Fibroblast of the conjunctiva (primary cell): Measurements from ENCODE around the gene ATXN1.
A peak's percentile ranks its signal among the peaks of the same experiment; 100 is the strongest.

ENCODE experiments used
- DNase-seq: peaks from one replicate; pipeline ENCODE4 v3.0.0-alpha.2; 2010; ENCODE audit warnings: low read depth

Gene ATXN1

GRCh38 chr6:16438718-16439591 lies 322.3 kb downstream of the ATXN1 start:
- peak; percentile 20 for DNase-seq

DNA sequence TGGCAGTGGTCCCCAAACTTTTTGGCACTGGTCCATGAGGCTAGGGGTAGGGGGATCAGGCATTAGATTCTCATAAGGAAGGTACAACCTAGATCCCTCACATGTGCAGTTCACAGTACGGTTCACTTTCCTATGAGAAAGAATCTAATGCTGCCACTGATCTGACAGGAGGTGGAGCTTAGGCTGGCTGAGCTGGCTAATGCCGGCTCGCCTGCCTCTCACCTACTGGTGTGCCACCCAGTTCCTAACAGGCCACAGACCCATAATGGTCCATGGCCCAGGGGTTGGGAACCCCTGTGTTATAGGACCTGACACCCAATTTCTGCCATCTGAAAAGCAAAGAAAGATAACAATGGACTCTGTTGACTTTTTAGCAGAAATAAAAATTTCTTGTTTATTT lies 323.3 kb downstream of the ATXN1 start:
- no peak for DNase-seq

DNA sequence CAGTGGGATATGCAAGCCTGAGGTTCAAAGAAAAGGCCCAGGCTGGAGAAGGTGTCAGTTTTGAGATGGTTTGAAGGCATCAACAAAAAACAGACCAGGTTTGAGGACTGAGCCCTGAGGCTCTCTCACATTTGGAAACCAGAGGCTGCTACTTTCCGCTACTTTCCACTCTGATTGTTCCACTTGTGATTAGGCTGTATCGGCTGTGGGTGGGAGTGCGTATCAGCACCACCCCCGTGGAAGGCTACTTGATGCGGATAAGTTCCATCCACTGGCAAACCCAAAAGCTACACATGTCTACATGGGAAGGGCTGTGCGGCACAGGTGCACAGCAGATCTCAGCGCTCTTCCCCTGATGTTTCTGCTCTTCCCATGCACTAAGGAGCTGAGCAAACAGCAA lies 324.2 kb downstream of the ATXN1 start:
- DNase-seq: no peak

- no peak for DNase-seq
Observed at GRCh38 chr6:16436550-16436949, 324.7 kb downstream of the ATXN1 start.

DNA sequence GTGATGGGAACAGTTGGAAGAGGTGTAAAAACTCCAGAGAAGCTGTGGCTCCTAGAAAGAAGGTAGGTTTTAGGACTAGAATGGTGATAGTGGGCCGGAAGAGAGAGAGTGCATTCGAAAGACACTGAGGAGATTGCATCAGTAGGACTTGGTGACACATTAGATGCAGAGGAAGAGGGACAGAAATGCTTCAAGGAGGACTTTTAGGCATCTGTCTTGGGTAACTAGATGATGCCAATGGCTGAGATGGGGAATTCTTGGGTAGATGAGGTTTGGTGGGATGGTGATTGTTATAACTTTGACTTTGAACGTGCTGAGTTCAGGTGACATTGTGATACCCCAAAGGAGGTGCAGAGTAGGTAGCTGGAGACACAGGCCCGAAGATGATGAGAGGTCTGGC lies 326.4 kb downstream of the ATXN1 start:
- no peak for DNase-seq

DNA sequence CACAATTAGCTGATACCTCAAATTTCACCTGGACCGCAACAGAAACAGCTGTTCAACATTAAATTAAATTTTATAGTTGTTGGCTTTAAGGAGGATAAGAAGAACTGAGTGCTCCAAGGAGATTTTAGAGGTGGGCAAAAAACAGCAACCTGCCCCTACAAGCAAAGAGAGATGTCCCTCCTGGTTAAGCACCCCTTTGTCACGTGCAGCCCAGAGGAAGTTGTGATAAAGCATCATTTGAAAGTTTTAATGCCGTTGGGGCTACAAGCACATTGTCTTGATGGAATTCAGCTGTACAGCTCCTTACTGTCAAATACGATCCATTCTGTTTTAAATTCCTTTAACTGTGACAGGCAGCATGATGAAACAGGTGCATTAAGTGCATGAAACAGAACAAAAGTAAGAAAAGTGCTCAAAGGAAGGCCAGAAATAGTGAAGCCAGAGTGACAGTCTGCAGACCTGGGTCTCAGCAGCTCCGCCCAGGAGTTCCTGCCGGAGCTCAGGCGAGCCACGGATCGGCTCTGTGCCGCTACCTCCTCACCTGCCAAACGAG lies 327.8 kb downstream of the ATXN1 start:
- no peak for DNase-seq

DNA sequence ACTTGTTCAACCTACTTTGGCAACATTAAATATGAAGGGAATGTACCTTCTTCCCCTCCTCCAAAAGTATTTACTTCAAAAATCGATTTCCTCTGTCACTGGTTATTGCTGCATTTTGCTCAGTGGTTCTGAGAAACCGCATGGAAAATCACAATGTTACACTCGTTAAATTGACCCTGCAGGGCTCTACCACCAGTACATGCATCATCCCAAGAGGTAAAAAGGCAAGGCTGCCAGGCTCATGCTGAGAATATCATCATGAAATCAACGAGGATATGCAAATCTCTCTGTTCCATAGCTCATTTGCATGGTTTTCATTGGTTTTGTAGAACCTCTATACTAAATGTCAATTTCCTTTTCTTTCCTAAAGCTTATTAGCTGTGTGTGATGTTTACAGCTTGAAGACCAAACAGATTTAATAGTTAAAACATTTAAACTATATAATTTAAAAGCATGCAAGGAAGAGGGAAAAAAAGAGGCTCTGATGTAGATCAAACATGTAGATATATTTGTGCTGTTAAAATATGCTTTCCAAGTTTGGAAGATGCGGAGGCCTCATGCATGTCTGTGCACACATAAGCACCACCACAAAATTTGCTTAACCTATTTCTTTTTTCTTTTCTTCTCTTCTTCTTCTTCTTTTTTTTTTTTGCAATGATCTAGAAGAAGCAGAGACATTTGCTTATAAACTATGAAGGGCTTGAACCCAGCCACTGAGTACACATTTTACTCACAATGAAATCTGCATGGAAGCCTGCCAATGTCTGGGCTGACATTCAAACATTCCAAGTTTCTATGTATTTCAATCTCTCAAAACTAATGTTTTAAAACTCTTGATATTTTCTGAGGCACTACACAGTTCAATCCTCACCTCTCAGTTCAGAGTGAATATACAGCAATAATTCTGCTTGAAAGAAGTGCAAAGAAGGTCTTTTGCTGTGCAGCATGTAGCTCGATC lies 328.9 kb downstream of the ATXN1 start:
- peak; percentile 58 for DNase-seq

GRCh38 chr6:16431106-16431505 lies 330.2 kb downstream of the ATXN1 start:
- DNase-seq: no peak

DNA sequence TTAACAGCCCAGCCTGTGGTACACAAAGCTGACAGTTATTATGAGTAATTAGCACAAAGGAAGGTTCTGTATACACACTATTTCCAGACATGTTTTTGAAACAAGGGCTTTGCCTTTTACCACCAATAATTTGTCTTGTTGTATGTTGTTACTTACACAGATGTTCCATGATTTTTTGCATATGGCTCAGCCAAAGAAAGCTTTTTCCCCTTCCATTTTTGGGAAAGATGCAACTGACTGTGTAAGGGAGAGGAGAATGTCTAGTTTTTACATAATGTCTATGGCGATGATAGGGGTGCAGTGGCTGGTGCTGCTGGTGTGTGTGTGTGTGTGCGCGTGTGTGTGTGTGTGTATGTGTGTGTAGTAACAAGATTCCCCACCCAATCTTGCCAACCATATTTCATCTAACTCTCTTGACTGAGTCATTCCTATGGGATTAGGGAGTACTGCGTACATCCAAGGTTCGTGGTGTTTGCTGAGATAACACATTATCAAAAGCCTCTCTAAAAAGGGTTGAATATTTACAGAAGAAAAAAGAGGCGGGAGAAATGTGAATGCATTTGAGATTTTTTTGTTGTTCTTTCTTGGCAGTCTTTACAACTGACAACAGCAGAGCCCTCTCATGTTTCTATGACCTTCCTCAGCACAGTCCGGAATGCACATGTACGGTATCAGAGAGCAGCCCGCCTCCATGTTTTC lies 330.7 kb downstream of the ATXN1 start:
- DNase-seq: no peak

DNA sequence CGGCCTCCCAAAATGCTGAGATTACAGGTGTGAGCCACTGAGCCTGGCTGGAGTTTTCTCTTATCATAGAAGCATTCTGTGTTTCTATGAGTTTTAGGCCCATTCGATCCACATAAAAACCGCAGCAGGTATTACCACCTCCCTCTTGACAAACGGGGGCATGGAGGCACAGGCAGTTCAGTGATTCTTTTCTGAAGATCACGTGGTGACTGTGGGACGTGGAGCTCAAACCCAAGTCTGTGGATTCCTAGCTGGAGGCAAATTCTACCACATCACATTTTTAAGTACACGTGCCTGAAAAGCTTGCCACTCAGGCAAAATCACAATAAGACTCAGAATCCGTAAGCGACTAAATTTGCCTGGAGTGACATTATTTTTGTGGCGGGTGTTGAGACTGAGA lies 331.6 kb downstream of the ATXN1 start:
- no peak for DNase-seq

- no peak for DNase-seq
Observed at GRCh38 chr6:16427124-16427523, 334.1 kb downstream of the ATXN1 start.

GRCh38 chr6:16425881-16426615 lies 335.2 kb downstream of the ATXN1 start:
- no peak for DNase-seq

- no peak for DNase-seq
Observed at GRCh38 chr6:16421462-16421960, 339.7 kb downstream of the ATXN1 start.

DNA sequence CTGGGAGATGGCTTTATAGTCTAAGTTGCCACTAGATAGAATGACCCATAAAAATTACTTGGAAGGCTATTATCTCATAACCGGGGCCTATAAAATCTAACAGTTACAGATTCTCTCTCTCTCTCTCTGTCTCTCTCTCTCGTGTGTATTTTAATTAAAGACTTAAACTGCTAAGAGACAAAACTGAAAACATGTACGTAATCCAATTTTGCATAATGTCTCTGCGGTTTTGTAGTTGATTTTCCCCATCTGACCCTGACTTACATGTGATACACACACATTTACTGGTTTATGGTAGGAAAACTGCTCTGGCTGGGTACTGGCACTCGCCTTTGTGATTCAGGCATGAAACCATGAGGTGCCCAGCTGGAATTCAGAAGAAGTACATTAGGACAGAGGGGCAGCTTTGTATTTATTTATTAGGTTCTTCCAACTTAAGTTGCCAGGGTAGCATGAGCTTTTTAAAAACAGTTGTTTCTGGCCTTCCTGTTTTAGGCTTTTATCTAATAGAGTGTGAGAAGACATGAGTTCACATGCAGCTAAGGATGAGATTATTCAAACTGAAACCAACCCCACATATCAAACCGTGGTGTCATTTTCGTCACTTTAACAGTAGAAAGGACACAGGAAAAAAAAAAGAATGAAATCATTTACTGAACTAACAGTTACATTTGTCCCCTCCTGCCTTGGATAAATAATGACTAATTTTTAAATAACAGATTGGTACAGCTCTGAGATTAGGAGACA lies 340.4 kb downstream of the ATXN1 start:
- DNase-seq: peak; percentile 51

- no peak for DNase-seq
Observed at GRCh38 chr6:16420337-16420714, 340.9 kb downstream of the ATXN1 start.

- no peak for DNase-seq
Observed at GRCh38 chr6:16419636-16420336, 341.5 kb downstream of the ATXN1 start.

DNA sequence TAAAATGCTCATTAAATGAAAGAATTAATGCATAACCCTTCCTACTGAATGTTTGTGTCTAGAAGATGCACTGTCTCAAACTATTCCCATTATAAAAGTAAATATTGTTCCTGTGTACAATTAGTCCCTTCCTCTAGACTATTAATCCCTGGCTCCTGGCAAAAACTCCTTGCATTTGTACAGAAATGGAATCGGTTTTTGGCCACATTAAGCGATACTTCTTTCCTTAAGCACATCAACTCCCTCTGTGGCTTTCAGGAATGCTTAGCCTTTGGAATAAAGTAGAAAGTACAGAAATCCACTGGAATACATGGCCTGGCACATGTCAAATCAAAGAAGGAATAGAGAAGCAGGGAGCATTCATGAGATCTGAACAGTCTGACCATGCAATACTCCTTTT lies 343.1 kb downstream of the ATXN1 start:
- DNase-seq: no peak

- DNase-seq: no peak
Observed at GRCh38 chr6:16415677-16416076, 345.6 kb downstream of the ATXN1 start.

DNA sequence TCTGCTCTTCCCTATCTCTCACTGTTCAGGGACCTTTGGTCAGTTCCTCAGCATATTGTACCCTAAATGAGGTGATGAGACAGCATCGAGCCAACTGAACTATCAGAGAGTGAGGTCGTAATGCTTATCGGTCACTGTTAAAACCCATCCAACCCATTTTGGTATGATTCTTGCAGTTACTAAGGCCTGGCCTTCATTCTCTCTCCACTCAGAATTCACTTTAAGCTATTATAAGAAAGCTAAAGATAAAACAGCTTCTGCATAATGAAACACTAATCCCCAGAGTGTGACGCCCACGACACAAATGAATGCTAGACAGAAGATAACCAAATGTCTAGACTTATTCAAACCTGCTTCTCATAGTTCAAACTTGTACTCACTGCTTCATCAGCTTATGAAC lies 347.1 kb downstream of the ATXN1 start:
- DNase-seq: no peak

GRCh38 chr6:16413399-16413798 lies 347.9 kb downstream of the ATXN1 start:
- no peak for DNase-seq
